ENCODE measurements around the gene EIF1AD. TPM values are rescaled to one million over a fixed set of nuclear protein-coding genes. Genes with fewer than 3 reads are reported as not detected.
"Not testable (repeated sequence)": the region's sequence is repeated elsewhere in the genome, so short reads cannot be mapped to it uniquely, and the experiment has no call there.

The EIF1AD gene, protein sequence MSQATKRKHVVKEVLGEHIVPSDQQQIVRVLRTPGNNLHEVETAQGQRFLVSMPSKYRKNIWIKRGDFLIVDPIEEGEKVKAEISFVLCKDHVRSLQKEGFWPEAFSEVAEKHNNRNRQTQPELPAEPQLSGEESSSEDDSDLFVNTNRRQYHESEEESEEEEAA
- polyA plus RNA-seq (ENCODE audit: insufficient read length in 4 of 4), result 10 to 100 TPM; 25.3 to 32.7 (median 28.4) TPM

GRCh38 chr11:66001942-66002647 is at the start of gene EIF1AD, which contains the start of gene BANF1:
EIF1AD (minus strand) TSS chr11:66002157; CDS start chr11:66000389, 1,768 bp downstream.
BANF1 (plus strand) TSS chr11:66002503; CDS start chr11:66003251, 748 bp downstream.
- DNase-seq (ENCODE audit: low read depth in 4 of 4, low spot score in 2 of 4), result peak; percentile 97 to 99 (median 98)

DNA sequence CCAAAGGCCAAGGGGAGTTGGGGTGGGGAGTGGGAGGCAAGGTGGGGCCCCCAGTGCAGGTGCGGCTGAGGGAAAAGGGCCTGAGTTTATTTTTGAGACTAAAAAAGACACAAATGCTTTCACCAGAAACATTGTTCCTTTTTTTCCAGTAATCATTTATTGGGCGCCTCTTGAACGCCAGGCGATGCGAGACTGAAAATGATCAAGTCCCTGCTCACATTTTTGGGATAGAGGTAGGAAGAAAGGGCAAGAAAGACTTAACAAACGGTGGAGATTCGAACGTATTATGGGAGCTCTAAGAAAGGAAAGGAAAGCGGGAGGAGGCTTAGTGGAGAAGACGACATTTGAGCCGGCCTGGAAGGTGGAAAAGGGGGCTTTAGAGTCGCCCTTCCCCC is 49.4 kb upstream of the EIF1AD start:
- DNase-seq (ENCODE audit: low read depth in 4 of 4, low spot score in 2 of 4), result no peak

GRCh38 chr11:66050581-66051231 is 48.7 kb upstream of the EIF1AD start:
- DNase-seq (ENCODE audit: low read depth in 4 of 4, low spot score in 2 of 4), result no peak

- no peak for DNase-seq (ENCODE audit: low read depth in 4 of 4, low spot score in 2 of 4)
Observed at GRCh38 chr11:66048547-66049323, 46.8 kb upstream of the EIF1AD start, which contains the start of gene GAL3ST3. GAL3ST3 (minus strand) TSS chr11:66049161; CDS start chr11:66045415, 3,746 bp downstream.

- no peak for DNase-seq (ENCODE audit: low read depth in 4 of 4, low spot score in 2 of 4)
Observed at GRCh38 chr11:66047541-66048365, 45.8 kb upstream of the EIF1AD start.

DNA sequence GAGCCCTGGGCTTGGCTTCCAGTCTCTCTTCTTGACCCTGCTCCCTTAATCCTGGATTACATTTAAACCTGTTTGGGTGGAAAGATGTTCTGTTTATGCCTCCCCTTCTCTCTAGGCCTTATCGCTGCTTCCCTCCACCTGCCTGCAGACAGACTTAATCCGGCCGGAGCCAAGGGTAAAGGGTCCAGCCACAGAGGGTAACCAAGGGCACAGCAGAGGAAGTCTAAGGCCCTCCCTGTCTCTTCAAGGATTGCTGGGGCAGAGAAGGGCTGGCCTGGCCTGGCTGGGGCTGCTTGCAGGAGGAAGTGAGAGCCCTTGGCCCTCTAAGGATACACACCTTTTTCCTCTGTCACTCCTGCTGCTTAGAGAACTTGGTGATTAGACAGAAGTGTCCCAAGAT is 44.9 kb upstream of the EIF1AD start:
- no peak for DNase-seq (ENCODE audit: low read depth in 4 of 4, low spot score in 2 of 4)

GRCh38 chr11:66045177-66045639 is 43.3 kb upstream of the EIF1AD start:
- peak in 1 of 4 donors; percentile 56 for DNase-seq (ENCODE audit: low read depth in 4 of 4, low spot score in 2 of 4)

DNA sequence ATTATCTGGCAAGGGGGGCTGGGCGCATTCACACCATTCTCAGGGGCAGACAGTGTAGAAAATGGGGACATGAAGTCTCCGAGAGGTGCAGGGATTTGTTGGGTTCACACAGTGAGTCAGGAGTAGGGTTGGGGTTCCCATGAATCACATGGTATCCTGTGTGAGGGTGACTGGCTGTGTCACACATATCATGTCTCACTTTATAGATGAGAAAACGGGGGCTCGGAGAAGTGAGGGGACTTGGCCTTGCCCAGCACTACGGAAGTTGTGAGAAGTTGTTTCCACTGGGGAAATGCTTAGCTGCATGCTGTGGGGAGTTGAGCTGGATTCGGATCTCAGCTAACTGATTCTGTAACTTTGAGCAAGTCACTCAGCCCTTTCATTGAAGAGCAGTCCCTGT is 42.8 kb upstream of the EIF1AD start:
- no peak for DNase-seq (ENCODE audit: low read depth in 4 of 4, low spot score in 2 of 4)

- DNase-seq (ENCODE audit: low read depth in 4 of 4, low spot score in 2 of 4), result no peak
Observed at GRCh38 chr11:66042996-66043906, 41.3 kb upstream of the EIF1AD start.

DNA sequence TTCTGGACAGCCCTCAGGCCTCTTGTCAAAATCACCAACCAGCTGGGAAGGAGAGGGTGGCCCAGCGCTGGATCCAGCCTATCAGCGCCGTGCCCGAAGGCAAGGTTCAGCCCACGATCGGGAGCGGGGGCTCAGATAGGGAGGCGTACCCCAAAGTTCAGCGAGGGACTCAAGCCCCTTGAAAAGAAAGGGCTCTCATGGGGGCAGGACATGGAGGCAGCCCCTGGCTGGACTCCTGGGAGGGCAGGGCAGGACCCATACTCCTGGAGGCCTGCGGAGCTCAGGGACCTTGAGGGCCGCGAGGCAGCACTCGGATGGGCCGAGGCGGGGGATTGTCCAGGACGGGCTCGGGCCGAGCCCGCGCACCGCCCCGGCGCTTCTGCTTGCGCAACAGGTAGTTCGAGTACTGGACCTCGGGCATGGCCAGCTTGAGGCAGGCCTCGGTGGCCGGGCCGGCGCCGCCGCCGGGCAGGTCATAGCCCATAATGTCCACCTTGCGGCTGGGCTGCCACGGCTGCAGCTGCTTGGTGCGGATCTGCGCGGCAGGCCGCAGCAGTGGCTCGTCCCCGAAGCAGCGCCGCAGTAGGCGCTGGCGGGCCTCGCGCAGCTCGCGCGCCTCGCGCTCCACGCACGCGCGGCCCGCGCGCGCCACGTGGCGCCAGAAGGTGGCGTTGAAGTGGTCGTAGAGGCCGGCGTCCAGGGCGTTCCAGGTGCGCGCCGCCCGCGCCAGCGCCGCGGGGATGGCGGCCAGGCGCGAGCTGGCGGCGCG is 40.5 kb upstream of the EIF1AD start:
- DNase-seq (ENCODE audit: low read depth in 4 of 4, low spot score in 2 of 4), result no peak

DNA sequence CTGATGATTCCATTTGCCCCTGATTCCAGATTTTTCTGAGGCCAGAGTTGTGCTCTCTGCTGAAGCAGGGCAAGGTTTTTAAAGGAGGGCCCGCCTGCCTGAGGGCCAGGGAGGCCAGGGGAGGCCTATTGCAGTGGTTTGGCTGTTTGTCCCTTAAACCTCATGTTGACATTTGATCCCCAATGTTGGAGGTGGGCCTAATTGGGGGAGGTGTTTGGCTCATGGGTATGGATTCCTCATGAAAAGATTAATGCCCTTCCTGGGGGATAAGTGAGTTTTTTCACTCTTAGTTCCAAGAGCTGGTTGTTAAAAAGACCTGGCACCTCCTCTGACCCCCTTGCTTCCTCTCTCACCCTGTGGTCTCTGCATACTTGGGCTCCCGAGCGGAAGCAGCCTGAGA is 37.8 kb upstream of the EIF1AD start:
- DNase-seq (ENCODE audit: low read depth in 4 of 4, low spot score in 2 of 4), result no peak

DNA sequence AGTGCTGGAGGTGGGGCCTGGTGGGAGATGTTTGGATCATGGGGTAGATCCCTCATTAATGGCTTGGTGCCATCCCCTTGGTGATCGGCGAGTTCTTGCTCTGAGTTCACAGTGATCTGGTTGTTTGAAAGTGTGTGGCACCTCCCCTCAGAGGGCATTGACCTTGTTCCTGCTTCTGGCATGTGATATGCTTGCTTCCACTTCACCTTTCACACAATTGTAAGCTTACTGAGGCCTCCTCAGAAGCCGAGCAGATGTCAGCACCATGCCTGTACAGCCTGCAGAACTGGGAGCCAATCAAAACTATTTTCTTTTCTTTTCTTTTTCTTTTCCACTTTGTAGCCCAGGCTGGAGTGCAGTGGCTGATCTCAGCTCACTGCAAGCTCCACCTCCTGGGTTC is 35.4 kb upstream of the EIF1AD start:
- no peak for DNase-seq (ENCODE audit: low read depth in 4 of 4, low spot score in 2 of 4)

DNA sequence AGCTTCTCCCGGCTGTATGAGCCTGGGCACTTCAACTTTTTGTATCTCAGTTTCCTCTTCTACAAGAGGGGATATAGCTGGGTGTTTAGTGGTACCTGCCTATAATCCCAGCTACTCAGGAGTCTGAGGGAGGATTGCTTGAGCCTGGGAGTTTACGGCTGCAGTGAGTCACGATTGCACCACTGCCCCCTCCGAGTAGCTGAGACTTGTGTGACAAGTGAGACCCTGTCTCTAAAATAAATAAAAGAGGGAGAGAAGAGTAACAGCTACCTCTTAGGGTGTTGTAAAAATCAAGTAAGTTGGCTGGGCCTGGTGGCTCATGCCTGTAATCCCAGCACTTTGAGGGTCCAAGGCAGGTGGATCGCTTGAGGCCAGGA is 34.4 kb upstream of the EIF1AD start:
- DNase-seq (ENCODE audit: low read depth in 4 of 4, low spot score in 2 of 4), result no peak

- no peak for DNase-seq (ENCODE audit: low read depth in 4 of 4, low spot score in 2 of 4)
Observed at GRCh38 chr11:66035653-66036333, 33.8 kb upstream of the EIF1AD start.

DNA sequence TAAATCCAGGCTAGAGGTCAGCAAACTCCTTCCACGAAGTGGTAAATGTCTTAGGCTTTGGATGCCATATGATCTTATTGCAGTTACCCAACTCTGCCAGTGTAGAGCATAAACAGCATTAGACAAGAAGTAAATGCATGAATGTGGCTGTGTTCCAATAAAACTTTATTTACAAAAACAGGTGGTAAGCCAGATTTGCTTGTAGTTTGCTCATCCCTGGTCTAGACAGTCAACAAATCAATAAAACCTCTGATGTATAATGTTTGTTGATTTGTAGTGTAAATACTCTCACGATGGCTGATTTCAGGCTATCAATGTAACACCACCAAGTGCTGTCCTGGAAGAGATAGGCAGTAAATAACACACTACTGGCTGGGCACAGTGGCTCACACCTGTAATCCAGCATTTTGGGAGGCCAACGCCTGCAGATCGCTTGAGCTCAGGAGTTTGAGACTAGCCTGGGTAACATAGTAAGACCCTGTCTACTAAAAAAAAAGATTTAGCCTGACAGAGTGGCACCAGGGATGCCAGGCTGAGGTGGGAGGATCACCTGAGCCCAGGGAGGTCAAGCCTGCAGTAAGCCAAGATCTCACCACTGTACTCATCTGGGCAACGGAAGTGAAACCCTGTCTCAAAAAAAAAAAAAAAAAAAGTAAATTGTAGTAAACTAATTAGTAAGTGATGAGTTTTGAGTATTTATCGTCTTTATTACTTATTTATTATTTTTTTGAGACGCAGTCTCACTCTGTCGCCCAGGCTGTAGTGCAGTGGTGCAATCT is 31.2 kb upstream of the EIF1AD start:
- DNase-seq (ENCODE audit: low read depth in 4 of 4, low spot score in 2 of 4), result no peak

- DNase-seq (ENCODE audit: low read depth in 4 of 4, low spot score in 2 of 4), result no peak
Observed at GRCh38 chr11:66026017-66026529, 24.1 kb upstream of the EIF1AD start, which contains the start of gene CATSPER1. CATSPER1 (minus strand) TSS chr11:66026479; CDS start chr11:66026379, 100 bp downstream.

GRCh38 chr11:66023186-66023440 is 21.2 kb upstream of the EIF1AD start:
- DNase-seq (ENCODE audit: low read depth in 4 of 4, low spot score in 2 of 4), result not testable (repeated sequence)
